GM21576 (cell line): Measurements from ENCODE around the gene OR2V1.
"Not testable (repeated sequence)": the region's sequence is repeated elsewhere in the genome, so short reads cannot be mapped to it uniquely, and the experiment has no call there.

Source experiments
- ATAC-seq: cut with Tn5 transposase; IDR thresholded peaks from one replicate; pipeline ENCODE4 v1.9.1; 2021; ENCODE audit warnings: mild to moderate bottlenecking, moderate library complexity; ENCODE audit not compliant: unreplicated experiment

The OR2V1 gene

DNA sequence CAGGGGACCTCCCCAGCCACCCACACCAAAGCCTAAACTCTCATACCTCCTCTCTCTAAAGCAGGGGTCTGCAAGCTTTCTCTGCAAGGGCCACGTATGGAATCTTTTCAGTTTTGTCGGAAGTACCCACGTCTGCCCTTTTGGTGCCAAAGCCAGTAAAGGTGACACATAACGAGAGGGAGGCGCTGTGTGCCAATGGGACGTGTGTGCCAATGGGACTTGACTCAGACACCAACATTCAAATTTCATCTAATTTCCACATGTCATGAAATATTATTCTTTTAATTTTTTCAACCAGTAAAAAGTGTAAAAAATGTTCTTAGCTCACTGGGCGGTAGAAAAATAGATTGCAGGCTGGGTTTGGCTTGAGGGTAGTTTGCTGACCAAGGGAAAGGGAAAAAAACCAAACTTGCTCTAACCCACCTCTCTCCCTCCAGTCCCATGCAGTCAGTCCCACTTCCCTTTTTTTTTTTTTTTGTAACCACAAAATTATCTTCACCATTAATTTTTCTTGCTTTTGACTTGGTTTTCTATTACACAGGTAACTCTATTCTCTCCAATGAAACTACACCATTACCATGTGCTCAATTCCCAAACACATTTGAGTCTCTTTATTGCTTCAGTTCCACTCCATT lies 25.5 kb downstream of the OR2V1 start:
- ATAC-seq = no peak

DNA sequence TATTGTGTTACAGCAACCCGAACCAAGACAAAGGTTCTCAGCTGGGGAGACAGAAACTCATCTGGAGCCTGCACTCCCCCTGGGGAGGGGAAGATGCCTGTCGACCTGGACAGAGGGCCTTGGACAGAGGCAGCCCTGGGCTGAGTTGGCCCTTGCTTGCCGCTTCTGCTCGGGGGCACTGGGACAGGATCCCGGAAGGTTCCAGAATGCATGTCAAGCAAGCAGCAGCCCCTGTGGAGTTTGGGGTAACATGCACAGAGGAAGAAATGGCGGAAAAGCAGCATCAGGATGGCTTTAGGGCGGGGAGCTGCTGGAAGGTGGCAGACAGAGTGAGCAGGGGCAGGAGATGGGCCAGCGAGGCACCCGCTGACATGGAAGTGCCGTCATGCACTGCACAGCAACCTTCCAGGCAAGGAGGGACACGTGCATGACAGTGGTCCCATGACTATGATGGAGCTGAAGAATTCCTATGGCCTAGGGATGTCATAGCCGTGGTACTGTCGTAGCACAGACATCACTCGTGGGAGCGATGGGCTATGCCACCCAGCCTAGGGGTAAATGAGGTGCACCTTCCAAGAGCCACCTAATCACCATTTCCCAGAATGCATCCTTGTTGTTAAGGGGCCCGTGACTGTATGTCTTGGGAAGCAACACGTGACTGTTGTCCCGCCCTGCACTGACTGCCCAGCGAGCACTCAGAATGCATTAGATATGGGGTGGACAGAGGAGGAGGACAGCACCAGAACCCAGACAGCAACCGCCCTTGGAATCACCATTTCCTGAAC lies 26.2 kb downstream of the OR2V1 start:
- ATAC-seq = not testable (repeated sequence)

DNA sequence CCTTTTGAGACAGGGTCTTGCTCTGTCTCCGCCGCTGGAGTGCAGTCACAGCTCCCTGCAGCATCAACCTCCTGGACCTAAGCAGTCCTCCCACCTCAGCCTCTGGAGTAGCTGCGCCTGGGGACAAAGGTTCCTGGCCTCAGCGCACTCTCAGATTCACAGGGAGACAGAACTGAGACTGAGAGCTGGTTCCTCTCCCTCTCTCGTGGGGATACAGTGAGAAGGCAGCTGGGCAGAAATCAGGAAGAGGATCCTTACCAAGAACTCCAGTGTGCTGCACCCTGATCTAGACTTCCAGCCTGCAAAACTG lies 26.8 kb downstream of the OR2V1 start:
- ATAC-seq = not testable (repeated sequence)

DNA sequence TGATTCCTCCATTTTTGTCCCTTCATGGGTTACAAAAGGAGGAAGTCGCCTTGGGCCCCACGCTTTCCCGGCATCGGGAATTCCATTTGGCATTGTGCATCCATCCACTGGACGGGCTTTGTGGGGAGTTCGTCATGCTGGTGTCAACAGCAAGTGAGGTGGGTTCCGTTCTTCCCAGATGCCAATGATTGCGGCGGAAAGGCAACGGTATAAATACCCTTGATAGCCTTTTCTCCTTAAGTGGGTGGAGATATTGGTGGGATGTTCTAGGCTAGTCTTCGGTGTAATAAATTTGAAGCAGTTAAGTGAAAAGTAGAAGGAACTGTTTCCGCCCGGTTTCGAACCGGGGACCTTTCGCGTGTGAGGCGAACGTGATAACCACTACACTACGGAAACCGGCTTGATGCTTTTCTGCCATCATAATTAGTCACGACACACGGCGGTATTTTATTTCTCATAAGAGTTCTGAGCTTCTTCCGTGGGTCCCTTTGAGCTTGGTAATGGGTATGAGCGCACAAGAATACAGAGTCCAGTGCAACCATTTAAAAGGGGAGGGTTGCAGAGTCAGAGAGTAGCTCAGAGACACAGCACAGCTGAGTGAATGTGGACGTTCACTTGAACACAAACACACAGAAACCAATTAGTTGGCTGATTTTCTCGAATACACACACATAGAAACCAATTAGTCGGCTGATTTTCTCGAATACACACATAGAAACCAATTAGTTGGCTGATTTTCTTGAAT lies 28.9 kb downstream of the OR2V1 start:
- not testable (repeated sequence) for ATAC-seq

DNA sequence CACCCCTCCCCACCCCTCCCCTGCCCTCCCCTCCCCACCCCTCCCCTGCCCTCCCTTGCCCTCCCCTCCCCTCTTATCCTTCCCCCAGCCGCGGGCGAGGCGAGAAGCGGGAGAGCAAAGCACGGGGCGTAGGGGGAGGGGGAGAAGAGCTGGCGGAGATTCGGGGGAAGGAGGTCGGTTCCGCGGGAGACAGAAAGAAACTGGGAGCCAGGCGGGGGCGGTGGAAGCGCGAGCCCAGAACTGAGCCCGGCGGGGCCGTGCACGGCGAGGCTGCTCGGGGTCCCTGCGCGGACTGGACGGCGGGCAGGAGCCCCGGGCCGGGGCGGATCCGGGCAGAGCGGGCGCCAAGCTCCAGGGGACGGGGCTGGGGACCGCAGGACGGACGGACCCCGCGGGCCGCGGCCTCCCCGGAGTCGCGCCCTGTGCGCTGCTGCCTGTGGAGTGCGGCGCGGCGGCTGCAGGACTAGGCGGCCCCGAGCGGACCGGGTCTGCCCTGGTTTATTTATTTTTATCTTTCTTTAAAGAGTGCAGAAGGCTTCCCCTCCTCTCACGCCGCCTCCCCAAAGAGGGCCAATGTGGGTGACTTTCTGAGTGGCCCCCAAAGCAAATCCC lies 29.8 kb downstream of the OR2V1 start:
- ATAC-seq = not testable (repeated sequence)

DNA sequence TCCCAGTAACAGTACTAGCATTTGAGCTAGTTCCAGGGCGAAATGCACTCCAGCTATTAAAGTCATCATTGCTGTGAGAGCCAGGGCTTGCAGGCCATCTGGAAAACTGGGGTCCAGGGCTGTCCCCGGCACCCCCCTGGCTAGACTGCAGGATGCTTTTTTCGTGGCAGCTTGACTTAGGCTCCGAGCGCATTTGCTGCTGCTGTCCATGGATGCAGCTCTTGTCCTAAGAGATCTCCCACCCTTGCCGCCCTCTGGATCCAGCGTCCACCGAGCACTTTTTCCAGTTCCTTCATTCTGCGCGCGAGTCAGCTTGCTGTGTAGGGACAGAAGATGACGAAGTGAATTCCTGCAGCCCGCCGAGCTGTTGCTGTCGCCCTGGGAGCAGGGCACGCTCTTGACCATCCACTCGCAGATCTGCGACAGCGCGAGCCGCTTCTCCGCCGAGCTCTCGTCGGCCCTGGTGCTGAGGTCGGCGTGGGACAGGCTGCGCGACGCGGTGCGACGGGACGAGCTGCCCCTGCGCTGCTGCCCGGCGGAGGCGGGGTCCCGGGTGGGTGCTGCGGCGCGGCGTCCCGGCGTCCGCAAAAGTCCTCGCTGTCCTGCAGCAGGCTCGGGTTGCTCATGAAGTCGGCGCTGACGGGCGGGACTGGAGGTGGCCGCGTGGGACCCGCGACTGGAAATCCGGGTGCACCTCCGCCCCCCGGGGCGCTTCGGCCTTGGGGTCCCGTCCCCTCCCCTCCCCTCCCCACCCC lies 30.7 kb downstream of the OR2V1 start:
- ATAC-seq = no peak

DNA sequence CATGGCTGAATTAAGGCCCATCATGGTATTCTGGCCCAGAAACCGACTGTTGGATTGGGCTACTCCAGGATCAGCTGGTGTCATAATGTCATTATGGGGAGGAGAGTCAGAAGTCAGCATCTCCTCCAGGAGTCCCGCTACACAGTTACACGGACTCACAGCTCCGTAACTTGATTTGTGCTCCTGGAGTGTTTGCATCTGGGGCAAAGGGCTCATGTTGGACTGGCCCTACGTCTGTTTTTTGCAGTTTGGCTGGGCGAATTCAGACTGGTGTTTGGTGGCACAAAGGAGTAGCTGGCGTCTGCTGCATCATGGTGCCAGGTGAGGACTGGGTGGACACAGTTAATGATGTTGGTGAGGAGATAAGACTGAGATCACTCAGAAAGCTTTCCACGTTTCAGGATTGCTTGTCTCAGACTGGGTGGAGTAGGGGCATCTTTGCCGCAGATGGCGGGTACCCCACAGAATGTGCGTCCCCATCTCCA lies 31.3 kb downstream of the OR2V1 start:
- ATAC-seq = no peak

DNA sequence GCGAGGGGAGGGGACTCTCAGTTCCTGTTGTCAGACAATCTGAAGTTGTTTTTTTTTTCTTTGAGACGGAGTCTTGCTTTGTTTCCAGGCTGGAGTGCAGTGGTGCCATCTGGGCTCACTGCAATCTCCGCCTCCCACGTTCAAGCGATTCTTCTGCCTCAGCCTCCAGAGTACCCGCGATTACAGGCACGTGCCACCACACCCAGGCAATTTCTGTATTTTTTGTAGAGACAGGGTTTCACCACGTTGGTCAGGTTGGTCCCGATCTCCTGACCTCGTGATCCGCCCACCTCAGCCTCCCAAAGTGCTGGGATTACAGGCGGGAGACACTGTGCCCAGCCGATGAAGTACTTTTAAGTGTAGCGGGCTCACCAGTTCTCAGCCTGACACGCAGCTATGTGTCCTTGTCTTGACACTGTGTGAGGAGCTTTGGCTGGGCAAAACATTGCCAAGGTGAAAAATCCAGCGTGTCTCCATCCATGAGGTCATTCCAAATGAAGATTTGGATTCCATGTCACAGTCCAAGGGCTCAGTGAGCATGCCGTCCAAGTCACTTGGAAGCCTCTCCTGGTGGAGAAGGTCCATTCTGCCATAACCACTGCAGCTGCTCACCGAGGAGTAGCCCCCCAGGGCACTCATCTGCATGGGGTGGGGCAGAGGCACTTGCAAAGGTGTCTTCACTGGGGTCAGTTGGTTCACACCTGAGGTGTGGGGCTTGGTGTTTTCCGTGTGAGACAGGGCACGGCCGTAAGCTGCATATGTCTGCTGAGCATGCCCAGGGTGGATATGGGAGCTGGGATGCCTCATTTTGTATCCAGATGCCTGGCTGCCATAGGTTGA lies 32.0 kb downstream of the OR2V1 start:
- no peak for ATAC-seq

DNA sequence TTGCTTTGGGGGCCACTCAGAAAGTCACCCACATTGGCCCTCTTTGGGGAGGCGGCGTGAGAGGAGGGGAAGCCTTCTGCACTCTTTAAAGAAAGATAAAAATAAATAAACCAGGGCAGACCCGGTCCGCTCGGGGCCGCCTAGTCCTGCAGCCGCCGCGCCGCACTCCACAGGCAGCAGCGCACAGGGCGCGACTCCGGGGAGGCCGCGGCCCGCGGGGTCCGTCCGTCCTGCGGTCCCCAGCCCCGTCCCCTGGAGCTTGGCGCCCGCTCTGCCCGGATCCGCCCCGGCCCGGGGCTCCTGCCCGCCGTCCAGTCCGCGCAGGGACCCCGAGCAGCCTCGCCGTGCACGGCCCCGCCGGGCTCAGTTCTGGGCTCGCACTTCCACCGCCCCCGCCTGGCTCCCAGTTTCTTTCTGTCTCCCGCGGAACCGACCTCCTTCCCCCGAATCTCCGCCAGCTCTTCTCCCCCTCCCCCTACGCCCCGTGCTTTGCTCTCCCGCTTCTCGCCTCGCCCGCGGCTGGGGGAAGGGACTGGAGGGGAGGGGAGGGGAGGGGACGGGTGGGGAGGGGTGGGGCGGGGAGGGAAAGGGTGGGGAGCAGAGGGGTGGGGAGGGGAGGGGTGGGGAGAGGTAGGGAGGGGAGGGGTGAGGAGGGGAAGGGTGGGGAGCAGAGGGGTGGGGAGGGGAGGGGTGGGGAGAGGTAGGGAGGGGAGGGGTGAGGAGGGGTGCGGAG lies 33.0 kb downstream of the OR2V1 start:
- not testable (repeated sequence) for ATAC-seq

DNA sequence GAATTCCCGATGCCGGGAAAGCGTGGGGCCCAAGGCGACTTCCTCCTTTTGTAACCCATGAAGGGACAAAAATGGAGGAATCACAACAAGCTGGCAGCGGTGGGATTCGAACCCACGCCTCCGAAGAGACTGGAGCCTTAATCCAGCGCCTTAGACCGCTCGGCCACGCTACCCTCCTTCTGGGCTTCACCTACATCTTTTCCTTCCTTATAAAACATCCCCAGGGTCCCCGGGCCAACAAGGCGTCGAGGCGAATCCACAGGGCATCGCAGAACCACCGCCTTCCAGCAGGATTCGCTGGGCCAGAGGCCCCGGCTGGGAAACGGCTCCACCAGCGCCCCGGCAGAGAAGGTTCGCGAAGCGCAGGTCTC lies 33.6 kb downstream of the OR2V1 start:
- ATAC-seq = not testable (repeated sequence)

DNA sequence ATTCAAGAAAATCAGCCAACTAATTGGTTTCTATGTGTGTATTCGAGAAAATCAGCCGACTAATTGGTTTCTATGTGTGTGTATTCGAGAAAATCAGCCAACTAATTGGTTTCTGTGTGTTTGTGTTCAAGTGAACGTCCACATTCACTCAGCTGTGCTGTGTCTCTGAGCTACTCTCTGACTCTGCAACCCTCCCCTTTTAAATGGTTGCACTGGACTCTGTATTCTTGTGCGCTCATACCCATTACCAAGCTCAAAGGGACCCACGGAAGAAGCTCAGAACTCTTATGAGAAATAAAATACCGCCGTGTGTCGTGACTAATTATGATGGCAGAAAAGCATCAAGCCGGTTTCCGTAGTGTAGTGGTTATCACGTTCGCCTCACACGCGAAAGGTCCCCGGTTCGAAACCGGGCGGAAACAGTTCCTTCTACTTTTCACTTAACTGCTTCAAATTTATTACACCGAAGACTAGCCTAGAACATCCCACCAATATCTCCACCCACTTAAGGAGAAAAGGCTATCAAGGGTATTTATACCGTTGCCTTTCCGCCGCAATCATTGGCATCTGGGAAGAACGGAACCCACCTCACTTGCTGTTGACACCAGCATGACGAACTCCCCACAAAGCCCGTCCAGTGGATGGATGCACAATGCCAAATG lies 34.1 kb downstream of the OR2V1 start:
- ATAC-seq = not testable (repeated sequence)

DNA sequence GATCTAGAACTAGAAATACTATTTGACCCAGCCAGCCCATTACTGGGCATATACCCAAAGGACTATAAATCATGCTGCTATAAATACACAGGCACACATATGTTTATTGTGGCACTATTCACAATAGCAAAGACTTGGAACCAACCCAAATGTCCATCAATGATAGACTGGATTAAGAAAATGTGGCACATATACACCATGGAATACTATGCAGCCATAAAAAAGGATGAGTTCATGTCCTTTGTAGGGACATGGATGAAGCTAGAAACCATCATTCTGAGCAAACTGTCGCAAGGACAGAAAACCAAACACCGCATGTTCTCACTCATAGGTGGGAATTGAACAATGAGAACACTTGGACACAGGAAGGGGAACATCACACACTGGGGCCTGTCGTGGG lies 35.8 kb downstream of the OR2V1 start:
- ATAC-seq = not testable (repeated sequence)

DNA sequence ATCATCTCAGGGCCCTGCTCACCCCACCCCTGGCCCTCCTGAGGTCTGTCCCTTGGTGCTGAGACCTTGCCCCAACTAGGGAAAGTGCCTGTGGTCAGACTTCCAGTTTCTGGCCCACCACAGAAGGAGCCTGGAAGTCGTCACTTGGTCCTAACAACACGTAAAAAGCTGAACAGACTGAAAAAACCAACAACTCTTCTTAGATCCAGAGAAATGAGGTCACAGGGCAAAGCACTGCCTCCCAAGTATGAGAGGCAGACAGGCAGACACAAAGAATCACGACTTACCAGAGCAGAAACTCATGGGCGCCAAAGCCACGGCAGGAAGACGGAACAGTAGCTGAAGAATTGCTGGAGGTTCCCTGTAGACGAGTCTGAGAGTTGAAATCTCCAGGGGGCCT lies 38.5 kb downstream of the OR2V1 start:
- ATAC-seq = no peak

DNA sequence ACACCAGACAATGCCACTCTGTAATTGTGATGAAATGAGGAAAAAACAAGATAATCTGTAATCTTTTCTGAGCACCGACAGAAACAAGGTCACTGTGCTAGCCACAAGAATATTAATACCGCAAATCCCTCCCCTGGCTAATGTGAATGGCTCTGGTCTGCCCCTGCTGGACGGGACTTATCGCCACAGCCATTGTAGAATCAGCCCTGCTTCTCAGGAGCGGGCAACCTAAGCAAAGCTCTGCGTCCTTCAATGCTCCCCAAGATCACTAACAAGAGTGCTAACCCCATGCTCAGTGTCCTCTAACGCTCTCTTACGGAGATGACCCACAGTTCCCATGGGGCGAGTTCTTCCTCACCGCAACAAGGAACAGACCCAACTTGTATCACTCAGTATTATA lies 42.7 kb downstream of the OR2V1 start:
- ATAC-seq = no peak

DNA sequence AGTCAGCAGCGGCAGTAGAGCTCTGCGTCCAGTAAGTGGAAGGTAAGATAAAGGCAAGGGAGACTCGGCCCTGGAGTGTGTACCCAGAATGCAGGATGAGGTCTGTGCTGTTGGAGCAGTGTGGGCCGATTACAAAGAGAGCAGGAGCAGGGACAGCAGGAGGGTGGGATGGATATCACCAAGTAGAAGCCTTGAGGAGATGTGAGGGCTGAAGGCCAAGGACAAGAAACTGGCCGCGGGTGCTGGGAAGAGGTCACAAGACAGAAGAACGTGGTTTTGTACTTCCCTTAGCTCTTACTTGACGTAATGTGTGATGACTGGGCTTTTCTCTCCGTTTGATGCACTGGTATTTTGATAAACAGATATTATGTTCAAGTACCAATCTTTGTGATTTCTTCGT lies 43.7 kb downstream of the OR2V1 start:
- ATAC-seq = no peak

DNA sequence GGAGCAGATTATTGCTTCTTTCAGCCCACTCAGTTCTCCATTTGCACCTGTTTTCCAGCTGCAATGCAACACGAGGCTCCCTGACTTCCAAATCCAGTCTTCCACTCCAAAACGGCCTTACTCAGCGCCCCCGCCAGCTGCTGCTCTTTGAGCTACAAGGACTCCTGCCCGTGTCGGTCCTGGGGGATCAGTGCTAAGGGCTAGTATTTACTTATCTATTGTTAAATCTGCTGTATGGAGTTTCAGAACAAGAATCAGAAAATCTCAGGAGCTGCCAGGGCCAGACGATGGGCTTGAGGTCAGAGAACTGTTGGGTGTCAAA lies 44.1 kb downstream of the OR2V1 start:
- no peak for ATAC-seq

DNA sequence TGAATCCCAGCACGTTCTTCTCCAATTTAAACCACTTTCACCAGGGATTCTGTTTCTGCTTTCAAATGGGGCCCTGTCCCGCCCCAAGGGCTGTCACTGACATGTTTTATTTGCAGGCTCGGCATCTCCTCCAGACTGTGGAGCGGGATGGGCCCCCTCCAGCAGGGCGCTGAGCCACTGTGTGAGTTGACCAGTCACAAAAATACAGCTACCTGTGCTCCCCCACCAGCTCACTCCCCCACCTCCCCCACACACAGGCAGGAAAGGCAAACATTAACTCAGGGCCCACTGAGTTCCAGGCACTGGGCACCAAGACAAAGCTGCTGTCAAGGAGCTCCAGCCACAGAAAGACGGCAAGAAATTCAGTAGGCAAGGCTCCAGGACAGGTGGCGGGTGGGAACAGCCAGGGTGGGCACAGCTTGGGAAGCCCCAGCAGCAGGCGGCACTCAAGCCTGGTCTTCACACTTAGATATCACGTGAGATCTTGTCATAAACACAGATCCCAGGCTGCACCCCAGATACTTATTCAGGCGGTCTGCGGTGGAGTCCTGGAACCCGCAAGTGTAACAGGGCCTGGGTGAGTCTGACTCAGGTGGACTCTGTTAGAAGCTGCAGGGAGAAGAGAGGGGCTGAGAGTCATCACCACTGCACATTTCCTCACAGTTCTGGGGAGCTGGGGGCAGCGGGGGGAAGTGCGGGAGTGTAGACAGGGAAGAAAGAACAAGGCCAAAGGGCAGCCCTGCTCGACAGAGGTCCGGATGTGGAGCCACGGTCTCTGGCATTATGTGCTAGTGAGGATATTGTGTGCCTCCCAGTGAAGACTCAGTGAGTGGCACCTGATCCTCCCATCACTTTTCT lies 44.7 kb downstream of the OR2V1 start:
- ATAC-seq = no peak

DNA sequence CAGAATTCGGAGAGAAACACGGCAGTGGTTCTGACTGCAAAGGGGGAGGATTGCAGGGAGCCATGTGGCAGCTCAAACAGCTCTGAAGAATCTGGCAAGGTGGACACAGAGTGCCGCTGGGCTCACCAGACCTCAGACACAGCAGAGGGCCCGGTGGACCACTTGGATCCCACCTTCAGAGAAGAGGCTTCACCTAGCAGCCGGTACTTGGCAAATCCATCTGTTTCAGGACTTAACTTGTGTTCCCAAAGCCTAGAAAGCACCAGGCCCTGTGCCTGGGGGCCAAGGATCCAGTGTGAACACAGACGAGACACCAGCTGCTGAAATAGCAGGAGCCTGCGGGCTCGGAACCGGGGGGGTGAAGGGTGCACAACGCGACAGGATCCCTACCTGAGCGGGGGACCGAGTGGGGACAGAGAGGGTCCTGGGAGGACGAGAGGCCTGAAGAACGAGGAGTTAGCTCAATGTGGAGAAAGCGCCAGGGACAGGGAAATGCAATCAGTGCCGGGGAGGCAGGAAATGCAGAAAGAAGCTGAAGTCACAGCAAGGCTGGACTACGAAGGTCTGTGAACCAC lies 46.3 kb downstream of the OR2V1 start:
- no peak for ATAC-seq
